ENCODE data around the gene SLC37A2.
"Not testable (repeated sequence)": the region's sequence is repeated elsewhere in the genome, so short reads cannot be mapped to it uniquely, and the experiment has no call there.

DNA sequence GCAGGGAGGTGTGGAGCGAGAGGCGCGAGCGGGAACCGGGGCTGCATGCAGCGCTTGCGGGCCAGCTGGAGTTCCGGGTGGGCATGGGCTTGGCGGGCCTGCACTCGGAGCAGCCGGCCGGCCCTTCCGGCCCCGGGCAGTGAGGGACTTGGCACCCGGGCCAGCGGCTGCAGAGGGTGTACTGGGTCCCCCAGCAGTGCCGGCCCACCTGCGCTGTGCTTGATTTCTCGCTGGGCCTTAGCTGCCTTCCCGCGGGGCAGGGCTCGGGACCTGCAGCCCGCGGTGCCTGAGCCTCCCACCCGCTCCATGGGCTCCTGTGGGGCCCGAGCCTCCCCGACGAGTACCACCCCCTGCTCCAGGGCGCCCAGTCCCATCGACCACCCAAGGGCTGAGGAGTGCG, 26.4 kb downstream of the SLC37A2 start:
- TF ChIP-seq, protein P1, sequence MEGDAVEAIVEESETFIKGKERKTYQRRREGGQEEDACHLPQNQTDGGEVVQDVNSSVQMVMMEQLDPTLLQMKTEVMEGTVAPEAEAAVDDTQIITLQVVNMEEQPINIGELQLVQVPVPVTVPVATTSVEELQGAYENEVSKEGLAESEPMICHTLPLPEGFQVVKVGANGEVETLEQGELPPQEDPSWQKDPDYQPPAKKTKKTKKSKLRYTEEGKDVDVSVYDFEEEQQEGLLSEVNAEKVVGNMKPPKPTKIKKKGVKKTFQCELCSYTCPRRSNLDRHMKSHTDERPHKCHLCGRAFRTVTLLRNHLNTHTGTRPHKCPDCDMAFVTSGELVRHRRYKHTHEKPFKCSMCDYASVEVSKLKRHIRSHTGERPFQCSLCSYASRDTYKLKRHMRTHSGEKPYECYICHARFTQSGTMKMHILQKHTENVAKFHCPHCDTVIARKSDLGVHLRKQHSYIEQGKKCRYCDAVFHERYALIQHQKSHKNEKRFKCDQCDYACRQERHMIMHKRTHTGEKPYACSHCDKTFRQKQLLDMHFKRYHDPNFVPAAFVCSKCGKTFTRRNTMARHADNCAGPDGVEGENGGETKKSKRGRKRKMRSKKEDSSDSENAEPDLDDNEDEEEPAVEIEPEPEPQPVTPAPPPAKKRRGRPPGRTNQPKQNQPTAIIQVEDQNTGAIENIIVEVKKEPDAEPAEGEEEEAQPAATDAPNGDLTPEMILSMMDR (optimal IDR thresholded peaks at IDR 0.05 in 1 of 3, IDR thresholded peaks at IDR 0.05 in 1 of 3, conservative IDR thresholded peaks at IDR 0.05 in 1 of 3; ENCODE audit: extremely low read depth in 1 of 3, insufficient read depth in 2 of 3, low read length in 3 of 3): not testable (repeated sequence)
- TF ChIP-seq EZH2 (IDR thresholded peaks at IDR 0.05; ENCODE audit: low read length): not testable (repeated sequence)

Data from keratinocyte (primary cell).